Spleen (tissue), 7 donors: ENCODE results near the gene DUSP11.

ENCODE experiments used
- POLR2A ChIP-seq, 3 donors: fragments of 450-650 bp; IDR thresholded peaks; one replicate each; pipeline ENCODE4 v1.5.1; 2017; ENCODE audit warnings: antibody characterized with exemption in 3 of 3, mild to moderate bottlenecking in 1 of 3
- POLR2AphosphoS5 ChIP-seq, 3 donors: sonication (generic); formaldehyde crosslinking; IDR thresholded peaks; one replicate each; pipeline ENCODE4 v1.5.1; 2017; ENCODE audit warnings: antibody characterized with exemption in 3 of 3
- TF ChIP-seq, protein P1 (sequence below), 11 experiments: fragments of 200-600 bp in 7 of 11; fragments of 450-650 bp in 4 of 11; sonication (generic) in 4 of 11; IDR thresholded peaks in 8 of 11; conservative IDR thresholded peaks in 3 of 11; 1 replicate in 7 of 11; 2 replicates in 4 of 11; pipeline versions ENCODE4 v1.4.0 to v1.8.0; 2016 to 2021; ENCODE audit warnings: antibody characterized with exemption in 11 of 11, inconsistent platforms in 4 of 11, mild to moderate bottlenecking in 1 of 11
- donor health status: DM: no; HTN: no; CAD: no; lungs with moderate emphysema.
- donor health status: DM: no; HTN: no; CAD: no.
- donor health status: DM: no; HTN: no; CAD: no.

DNA sequence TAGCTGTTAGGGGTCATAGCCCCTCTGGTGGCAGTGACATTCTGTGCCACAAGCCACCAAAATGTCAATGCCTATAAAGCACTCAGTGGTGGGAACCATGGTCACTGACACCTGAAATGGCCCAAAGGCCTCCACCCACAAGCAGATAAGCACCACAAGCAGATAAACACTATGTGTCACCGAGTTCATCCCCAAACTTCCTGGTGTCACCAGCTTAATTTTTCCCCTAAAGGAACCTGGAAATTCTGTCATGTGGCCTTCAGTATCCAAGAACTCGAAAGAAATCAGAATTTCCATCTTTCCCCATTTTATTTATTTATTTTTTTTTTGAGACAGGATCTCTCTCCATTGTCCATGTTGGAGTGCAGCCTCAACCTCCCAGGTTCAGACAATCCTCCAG lies 39.1 kb downstream of the DUSP11 start:
- TF ChIP-seq, protein P1, sequence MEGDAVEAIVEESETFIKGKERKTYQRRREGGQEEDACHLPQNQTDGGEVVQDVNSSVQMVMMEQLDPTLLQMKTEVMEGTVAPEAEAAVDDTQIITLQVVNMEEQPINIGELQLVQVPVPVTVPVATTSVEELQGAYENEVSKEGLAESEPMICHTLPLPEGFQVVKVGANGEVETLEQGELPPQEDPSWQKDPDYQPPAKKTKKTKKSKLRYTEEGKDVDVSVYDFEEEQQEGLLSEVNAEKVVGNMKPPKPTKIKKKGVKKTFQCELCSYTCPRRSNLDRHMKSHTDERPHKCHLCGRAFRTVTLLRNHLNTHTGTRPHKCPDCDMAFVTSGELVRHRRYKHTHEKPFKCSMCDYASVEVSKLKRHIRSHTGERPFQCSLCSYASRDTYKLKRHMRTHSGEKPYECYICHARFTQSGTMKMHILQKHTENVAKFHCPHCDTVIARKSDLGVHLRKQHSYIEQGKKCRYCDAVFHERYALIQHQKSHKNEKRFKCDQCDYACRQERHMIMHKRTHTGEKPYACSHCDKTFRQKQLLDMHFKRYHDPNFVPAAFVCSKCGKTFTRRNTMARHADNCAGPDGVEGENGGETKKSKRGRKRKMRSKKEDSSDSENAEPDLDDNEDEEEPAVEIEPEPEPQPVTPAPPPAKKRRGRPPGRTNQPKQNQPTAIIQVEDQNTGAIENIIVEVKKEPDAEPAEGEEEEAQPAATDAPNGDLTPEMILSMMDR (IDR thresholded peaks at IDR 0.05 in 8 of 11, conservative IDR thresholded peaks at IDR 0.05 in 3 of 11) = no peak
- TF ChIP-seq POLR2A (IDR thresholded peaks at IDR 0.05) = no peak
- TF ChIP-seq POLR2AphosphoS5 (IDR thresholded peaks at IDR 0.05) = no peak
